H9 (cell line): ENCODE results near the gene PRAMEF33. TPM values are rescaled to one million over a fixed set of nuclear protein-coding genes. Genes with fewer than 3 reads are reported as not detected.
"Not testable (repeated sequence)": the region's sequence is repeated elsewhere in the genome, so short reads cannot be mapped to it uniquely, and the experiment has no call there.

Experiments
- DNase-seq: peaks from one replicate; pipeline ENCODE4 v3.0.0-alpha.2; 2017
- H2AFZ ChIP-seq: one replicate; pipeline ENCODE4 v1.6.1; 2013; ENCODE audit warnings: mild to moderate bottlenecking, low read length, control low read depth, moderate library complexity
- H2AK5ac ChIP-seq: 2 replicates; pipeline ENCODE4 v1.6.1; 2013; ENCODE audit warnings: low read length, control low read depth, mixed read lengths; ENCODE audit not compliant: insufficient read length
- H2BK120ac ChIP-seq: one replicate; pipeline ENCODE4 v1.6.1; 2013; ENCODE audit warnings: low read depth, mild to moderate bottlenecking, low read length, control low read depth, inconsistent platforms; ENCODE audit not compliant: poor library complexity, severe bottlenecking
- H2BK12ac ChIP-seq: 2 replicates; pipeline ENCODE4 v1.6.1; 2013; ENCODE audit warnings: low read length, control low read depth, mixed read lengths, low read depth; ENCODE audit not compliant: insufficient read length
- H2BK15ac ChIP-seq: 2 replicates; pipeline ENCODE4 v1.6.1; 2013; ENCODE audit warnings: low read depth, low read length, control low read depth
- H2BK20ac ChIP-seq: one replicate; pipeline ENCODE4 v1.6.1; 2013; ENCODE audit warnings: low read depth, mild to moderate bottlenecking, low read length, control low read depth, inconsistent platforms; ENCODE audit not compliant: poor library complexity, severe bottlenecking
- H2BK5ac ChIP-seq: 2 replicates; pipeline ENCODE4 v1.6.1; 2013; ENCODE audit warnings: low read length, control low read depth, mixed read lengths; ENCODE audit not compliant: insufficient read length
- H3K14ac ChIP-seq: 2 replicates; pipeline ENCODE4 v1.6.1; 2013; ENCODE audit warnings: low read length, control low read depth; ENCODE audit not compliant: insufficient read depth
- H3K18ac ChIP-seq: 2 replicates; pipeline ENCODE4 v1.6.1; 2013; ENCODE audit warnings: low read depth, mild to moderate bottlenecking, mixed read lengths, low read length, control low read depth; ENCODE audit not compliant: insufficient read length
- H3K23ac ChIP-seq: 2 replicates; pipeline ENCODE4 v1.6.1; 2013; ENCODE audit warnings: low read length, control low read depth, mixed read lengths, low read depth; ENCODE audit not compliant: insufficient read length
- H3K23me2 ChIP-seq: 2 replicates; pipeline ENCODE4 v1.6.1; 2013; ENCODE audit warnings: low read depth, mild to moderate bottlenecking, mixed read lengths, low read length, control low read depth; ENCODE audit not compliant: insufficient read length, poor library complexity, severe bottlenecking
- H3K27ac ChIP-seq: 2 replicates; pipeline ENCODE4 v1.5.1; 2013; ENCODE audit warnings: low read length, control low read depth, mixed read lengths, low read depth; ENCODE audit not compliant: insufficient read length
- H3K27me3 ChIP-seq: 2 replicates; pipeline ENCODE4 v1.6.1; 2013; ENCODE audit warnings: low read length, control low read depth, inconsistent platforms; ENCODE audit not compliant: insufficient read depth
- H3K4ac ChIP-seq: 2 replicates; pipeline ENCODE4 v1.6.1; 2013; ENCODE audit warnings: low read depth, mild to moderate bottlenecking, control low read depth, inconsistent platforms, low read length, moderate library complexity
- H3K4me1 ChIP-seq: 2 replicates; pipeline ENCODE4 v1.6.1; 2013; ENCODE audit warnings: low read length, control low read depth, inconsistent platforms; ENCODE audit not compliant: insufficient read depth
- H3K4me2 ChIP-seq: 2 replicates; pipeline ENCODE4 v1.6.1; 2013; ENCODE audit warnings: low read length, control low read depth, mixed read lengths; ENCODE audit not compliant: insufficient read length, insufficient read depth
- H3K56ac ChIP-seq: 2 replicates; pipeline ENCODE4 v1.6.1; 2013; ENCODE audit warnings: low read depth, mild to moderate bottlenecking, mixed read lengths, low read length, control low read depth; ENCODE audit not compliant: insufficient read length
- H3K79me1 ChIP-seq: 2 replicates; pipeline ENCODE4 v1.6.1; 2013; ENCODE audit warnings: low read depth, mild to moderate bottlenecking, moderate library complexity, low read length, control low read depth, inconsistent platforms; ENCODE audit not compliant: insufficient read depth, poor library complexity, severe bottlenecking
- H3K79me2 ChIP-seq: 2 replicates; pipeline ENCODE4 v1.6.1; 2013; ENCODE audit warnings: low read length, control low read depth, inconsistent platforms; ENCODE audit not compliant: insufficient read depth
- H3K9ac ChIP-seq: 2 replicates; pipeline ENCODE4 v1.6.1; 2013; ENCODE audit warnings: low read length, control low read depth, mixed read lengths; ENCODE audit not compliant: insufficient read length; ENCODE audit errors: extremely low read depth
- H3K9me3 ChIP-seq: one replicate; pipeline ENCODE4 v1.6.1; 2013; ENCODE audit warnings: low read depth, low read length, inconsistent platforms; ENCODE audit not compliant: control insufficient read depth
- H3T11ph ChIP-seq: one replicate; pipeline ENCODE4 v1.6.1; 2013; ENCODE audit warnings: mild to moderate bottlenecking, low read length, control low read depth, inconsistent platforms
- H4K20me1 ChIP-seq: one replicate; pipeline ENCODE4 v1.6.1; 2013; ENCODE audit not compliant: control insufficient read depth, insufficient read length, insufficient read depth
- H4K5ac ChIP-seq: 2 replicates; pipeline ENCODE4 v1.6.1; 2013; ENCODE audit warnings: low read depth, mild to moderate bottlenecking, mixed read lengths, low read length, control low read depth; ENCODE audit not compliant: insufficient read length
- H4K8ac ChIP-seq: replicated peaks from 2 replicates; pipeline ENCODE4 v1.6.1; 2013; ENCODE audit warnings: low read length, control low read depth, mixed read lengths, low read depth; ENCODE audit not compliant: insufficient read length
- H4K91ac ChIP-seq: 2 replicates; pipeline ENCODE4 v1.6.1; 2013; ENCODE audit warnings: low read depth, mild to moderate bottlenecking, moderate library complexity, mixed read lengths, low read length, control low read depth; ENCODE audit not compliant: insufficient read length
- H3K27ac Mint-ChIP-seq, 3 experiments: 2 replicates in 2 of 3; 3 replicates in 1 of 3; pipeline ENCODE4 v1.8.0; 2020 to 2021; ENCODE audit warnings: mixed read lengths in 3 of 3, mild to moderate bottlenecking in 1 of 3, moderate library complexity in 1 of 3
- H3K27me3 Mint-ChIP-seq: 2 replicates; pipeline ENCODE4 v1.8.0; 2021; ENCODE audit warnings: low read depth, mild to moderate bottlenecking, moderate library complexity, mixed read lengths
- H3K36me3 Mint-ChIP-seq, 3 experiments: 2 replicates in 2 of 3; 3 replicates in 1 of 3; pipeline ENCODE4 v1.8.0; 2020 to 2021; ENCODE audit warnings: low read depth in 3 of 3, mixed read lengths in 3 of 3; ENCODE audit not compliant: insufficient read depth in 1 of 3
- H3K4me1 Mint-ChIP-seq, 2 experiments: 2 replicates each; pipeline ENCODE4 v1.8.0; 2020; ENCODE audit warnings: mixed read lengths in 2 of 2
- H3K4me3 Mint-ChIP-seq, 2 experiments: 2 replicates in 1 of 2; 3 replicates in 1 of 2; pipeline ENCODE4 v1.8.0; 2020 to 2021; ENCODE audit warnings: mild to moderate bottlenecking in 2 of 2, mixed read lengths in 2 of 2, moderate library complexity in 1 of 2
- H3K9me3 Mint-ChIP-seq, 2 experiments: 2 replicates in 1 of 2; 3 replicates in 1 of 2; pipeline ENCODE4 v1.8.0; 2020; ENCODE audit warnings: mild to moderate bottlenecking in 2 of 2, mixed read lengths in 2 of 2, moderate library complexity in 1 of 2
- WGBS: extraction: QIAGEN DNeasy Blood & Tissue Kit; methylation state at CpG from one replicate; pipeline ENCODE4 v1.1.7; 2013; ENCODE audit warnings: missing lambda C conversion rate, low lambda C conversion rate, mixed read lengths; ENCODE audit not compliant: insufficient read length; ENCODE audit errors: extremely low coverage; 5-methylcytosine and 5-hydroxymethylcytosine counted together
- total RNA-seq: library from RNA; stranded (reverse); gene quantifications from 2 replicates; pipeline ENCODE4 v1.2.1, GENCODE V29; 2021

Gene PRAMEF33
- total RNA-seq, 1 experiment from 2014 or later, result not detected

- H4K20me1 ChIP-seq, H3K79me2 ChIP-seq, H2AFZ ChIP-seq, H3K4me3 Mint-ChIP-seq, H3K23me2 ChIP-seq, H2BK15ac ChIP-seq, H2BK12ac ChIP-seq, H4K5ac ChIP-seq, H3K9me3 ChIP-seq, H4K8ac ChIP-seq, H3K23ac ChIP-seq, H3K4me1 Mint-ChIP-seq, H3K27me3 ChIP-seq, H4K91ac ChIP-seq, H3K27ac ChIP-seq, H3K79me1 ChIP-seq, H2BK120ac ChIP-seq, H3K27ac Mint-ChIP-seq, H2AK5ac ChIP-seq, H3K4ac ChIP-seq, H2BK5ac ChIP-seq, H3T11ph ChIP-seq, H3K9ac ChIP-seq, H2BK20ac ChIP-seq, H3K36me3 Mint-ChIP-seq, DNase-seq, H3K14ac ChIP-seq, H3K27me3 Mint-ChIP-seq, H3K4me2 ChIP-seq, H3K56ac ChIP-seq, H3K18ac ChIP-seq, H3K4me1 ChIP-seq: not testable (repeated sequence)
- no CpG with 5 or more reads among the region's 3 CpGs for WGBS
- H3K9me3 Mint-ChIP-seq, result peaks cover 11 to 15% of the 10 kb centered on the region in 2 experiments
Observed at GRCh38 chr1:13265124-13265523, 38.2 kb upstream of the PRAMEF33 start.

- H2AFZ ChIP-seq, H3K18ac ChIP-seq, H3K27ac ChIP-seq, H3K4me1 ChIP-seq, H3K9me3 Mint-ChIP-seq, H2BK12ac ChIP-seq, H3T11ph ChIP-seq, H3K27me3 ChIP-seq, H2BK15ac ChIP-seq, H4K5ac ChIP-seq, H3K9ac ChIP-seq, H3K14ac ChIP-seq, H3K4ac ChIP-seq, H4K20me1 ChIP-seq, H3K4me2 ChIP-seq, H3K4me3 Mint-ChIP-seq, H4K91ac ChIP-seq, H2AK5ac ChIP-seq, H3K79me2 ChIP-seq, H3K79me1 ChIP-seq, H3K4me1 Mint-ChIP-seq, H3K56ac ChIP-seq, H3K27me3 Mint-ChIP-seq, H2BK20ac ChIP-seq, H4K8ac ChIP-seq, H3K23ac ChIP-seq, H2BK5ac ChIP-seq, H3K23me2 ChIP-seq, H2BK120ac ChIP-seq, H3K36me3 Mint-ChIP-seq, H3K27ac Mint-ChIP-seq, H3K9me3 ChIP-seq: not testable (repeated sequence)
- WGBS, result no CpG with 5 or more reads among the region's 6 CpGs
- DNase-seq, result peak; percentile 14
Observed at GRCh38 chr1:13277016-13277415, 26.3 kb upstream of the PRAMEF33 start.
